ENCODE results near the gene KAT6B.

DNA sequence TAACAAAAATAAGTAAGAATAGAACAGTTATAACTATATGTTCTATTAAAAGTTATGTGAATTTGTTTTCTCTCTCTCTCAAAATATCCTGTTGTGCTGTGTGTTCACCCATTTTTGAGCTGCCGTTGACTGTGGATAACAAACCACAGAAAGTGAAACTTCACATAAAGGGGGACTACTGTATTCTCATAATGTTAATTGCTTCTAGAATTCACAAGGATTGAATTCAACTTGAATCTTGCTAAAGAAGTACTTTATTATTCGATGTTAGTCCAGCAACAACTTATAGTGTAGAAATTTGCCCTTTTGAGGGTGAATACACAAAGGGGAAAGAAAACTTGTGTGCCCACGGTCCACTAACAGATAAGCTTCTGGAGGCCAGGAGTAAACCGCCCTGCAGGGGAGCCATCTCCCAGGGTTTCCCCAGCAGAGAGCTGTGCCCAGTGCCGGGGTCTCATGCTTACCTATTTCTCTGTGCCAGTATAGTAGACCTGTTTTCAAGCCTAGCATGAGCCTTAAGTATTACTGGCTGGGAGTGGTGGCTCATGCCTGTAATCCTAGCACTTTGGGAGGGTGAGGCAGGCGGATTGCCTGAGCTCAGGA, 87.1 kb downstream of the KAT6B start:
- TF ChIP-seq TAF1 (IDR thresholded peaks at IDR 0.05; ENCODE audit: low read depth, low read length), result no peak
- no peak for TF ChIP-seq POLR2A (IDR thresholded peaks at IDR 0.05; ENCODE audit: low read depth, low read length)
- no peak for TF ChIP-seq POLR2AphosphoS5 (IDR thresholded peaks at IDR 0.05; ENCODE audit: low read depth, low read length)
- TF ChIP-seq SPI1 (IDR thresholded peaks at IDR 0.05; ENCODE audit: low read depth, low read length), result no peak

Data from GM12891 (cell line).